Esophagus squamous epithelium (tissue), 5 donors: ENCODE data around the gene NRXN3. TPM values are rescaled to one million over a fixed set of nuclear protein-coding genes. Genes with fewer than 3 reads are reported as not detected.

ENCODE experiments used
- DNase-seq: peaks from one replicate; lab custom pipeline; 2025; lab: John Stamatoyannopoulos, UW
- H3K27ac ChIP-seq, 4 donors: fragments of 200-600 bp; sonication (generic); one replicate each; pipeline ENCODE4 v1.5.1; 2016 to 2019; ENCODE audit warnings: mild to moderate bottlenecking in 1 of 4
- H3K27me3 ChIP-seq, 4 donors: fragments of 200-600 bp; sonication (generic); 1 replicate in 3 of 4; 2 replicates in 1 of 4; pipeline versions ENCODE4 v1.5.1 to v1.6.0; 2017 to 2021; ENCODE audit warnings: antibody characterized with exemption in 1 of 4
- H3K36me3 ChIP-seq, 3 donors: fragments of 200-600 bp; sonication (generic); one replicate each; pipeline ENCODE4 v1.5.1; 2016 to 2019
- H3K4me1 ChIP-seq, 3 donors: fragments of 200-600 bp; sonication (generic); one replicate each; pipeline ENCODE4 v1.5.1; 2017 to 2019
- H3K4me3 ChIP-seq, 4 donors: fragments of 200-600 bp; sonication (generic); 1 replicate in 3 of 4; 2 replicates in 1 of 4; pipeline ENCODE4 v1.5.1; 2016 to 2019; ENCODE audit warnings: mild to moderate bottlenecking in 2 of 4, moderate library complexity in 1 of 4
- H3K9me3 ChIP-seq, 3 donors: fragments of 200-600 bp; sonication (generic); one replicate each; pipeline ENCODE4 v1.5.1; 2016 to 2019
- CTCF ChIP-seq, 6 experiments: fragments of 450-650 bp in 4 of 6; fragments of 200-600 bp in 2 of 6; sonication (generic) in 2 of 6; IDR thresholded peaks; one replicate each; pipeline ENCODE4 v1.5.1; 2016 to 2019; ENCODE audit warnings: antibody characterized with exemption in 6 of 6, mild to moderate bottlenecking in 4 of 6, moderate library complexity in 4 of 6
- POLR2A ChIP-seq, 4 donors: fragments of 450-650 bp; IDR thresholded peaks; one replicate each; pipeline ENCODE4 v1.6.1; 2017; ENCODE audit warnings: antibody characterized with exemption in 4 of 4, mild to moderate bottlenecking in 4 of 4, moderate library complexity in 3 of 4
- WGBS, 2 donors: methylation state at CpG; one replicate each; pipeline ENCODE4 v1.1.5; 2018; 5-methylcytosine and 5-hydroxymethylcytosine counted together
- intact Hi-C: fragments of 100-400 bp; cut with DNase I; formaldehyde crosslinking; loops from one replicate; pipeline ENCODE4 v1.15.0; 2022
- total RNA-seq, 4 donors: library from RNA; depleted of rRNA; stranded (reverse); fragments of >200 nt; gene quantifications; one replicate each; pipeline ENCODE4 v1.1.0, GENCODE V29; 2016
- donor health status: DM: yes; HTN: yes; CAD: no.

Gene NRXN3
- total RNA-seq, 4 donors from 2014 or later = 0.30 to 15.8 (median 1.5) TPM

- H3K27me3 ChIP-seq = no peaks in the 10 kb centered on the region
- no peak for DNase-seq
- no peaks in the 10 kb centered on the region for H3K36me3 ChIP-seq
- intact Hi-C loops = no loop called here
- WGBS, 2 donors = 80 to 83% methylated on average over 4 of the region's 4 CpGs
- H3K4me3 ChIP-seq = no peak overlapping the region
- H3K4me1 ChIP-seq = no peaks in the 10 kb centered on the region
- H3K27ac ChIP-seq = no peak overlapping the region
- no peak for TF ChIP-seq POLR2A (IDR thresholded peaks at IDR 0.05)
- no peak for TF ChIP-seq CTCF (IDR thresholded peaks at IDR 0.05)
- no peaks in the 10 kb centered on the region for H3K9me3 ChIP-seq
These were observed 1010.5 kb downstream of the NRXN3 start for GRCh38 chr14:79180656-79181055.

- no peaks in the 10 kb centered on the region for H3K9me3 ChIP-seq
- H3K4me3 ChIP-seq = no peak overlapping the region
- no peak overlapping the region for H3K27ac ChIP-seq
- no peaks in the 10 kb centered on the region for H3K36me3 ChIP-seq
- intact Hi-C loops = no loop called here
- no peak for TF ChIP-seq POLR2A (IDR thresholded peaks at IDR 0.05)
- no peak for TF ChIP-seq CTCF (IDR thresholded peaks at IDR 0.05)
- 57 to 65% methylated on average over 3 of the region's 3 CpGs for WGBS, 2 donors
- H3K4me1 ChIP-seq = no peaks in the 10 kb centered on the region
- no peaks in the 10 kb centered on the region for H3K27me3 ChIP-seq
- DNase-seq = no peak
These were observed 1016.4 kb downstream of the NRXN3 start for GRCh38 chr14:79186523-79186922.

GRCh38 chr14:79193689-79194477 is 1023.7 kb downstream of the NRXN3 start:
- Histone ChIP-seq H3K27ac (no peak overlapping the region), H3K27me3 (no peaks in the 10 kb centered on the region), H3K4me1 (no peaks in the 10 kb centered on the region), H3K9me3 (no peaks in the 10 kb centered on the region), H3K4me3 (no peak overlapping the region), H3K36me3 (no peaks in the 10 kb centered on the region)
- WGBS, 2 donors = 66 to 70% methylated on average over 5 of the region's 5 CpGs
- TF ChIP-seq CTCF (IDR thresholded peaks at IDR 0.05) (no peak), POLR2A (IDR thresholded peaks at IDR 0.05) (no peak)
- no peak for DNase-seq
- intact Hi-C loops = no loop called here

- Histone ChIP-seq H3K9me3 (no peaks in the 10 kb centered on the region), H3K36me3 (no peaks in the 10 kb centered on the region), H3K4me3 (no peak overlapping the region), H3K27me3 (no peaks in the 10 kb centered on the region), H3K27ac (no peak overlapping the region), H3K4me1 (no peaks in the 10 kb centered on the region)
- TF ChIP-seq CTCF (IDR thresholded peaks at IDR 0.05) = no peak
- TF ChIP-seq POLR2A (IDR thresholded peaks at IDR 0.05) = no peak
- intact Hi-C loops = no loop called here
- DNase-seq = no peak
- 78 to 85% methylated on average over 1 of the region's 1 CpG for WGBS, 2 donors
These were observed 1026.0 kb downstream of the NRXN3 start for GRCh38 chr14:79196216-79196615.

- Histone ChIP-seq H3K27ac (no peak overlapping the region), H3K27me3 (no peaks in the 10 kb centered on the region), H3K36me3 (no peaks in the 10 kb centered on the region), H3K4me1 (no peaks in the 10 kb centered on the region), H3K4me3 (no peak overlapping the region), H3K9me3 (no peaks in the 10 kb centered on the region)
- 89 to 91% methylated on average over 6 of the region's 6 CpGs for WGBS, 2 donors
- intact Hi-C loops = no loop called here
- DNase-seq = no peak
- TF ChIP-seq CTCF (IDR thresholded peaks at IDR 0.05) (no peak), POLR2A (IDR thresholded peaks at IDR 0.05) (no peak)
These were observed 1027.3 kb downstream of the NRXN3 start for GRCh38 chr14:79197516-79197915.
